ENCODE measurements around the gene PCMTD2.

The PCMTD2 gene

GRCh38 chr20:64255361-64256281 lies at the start of gene PCMTD2:
TSS of gene PCMTD2 (plus strand) at chr20:64255748. CDS start at chr20:64259966, 4,218 bp downstream.
- DNase-seq = peak; percentile 88

DNA sequence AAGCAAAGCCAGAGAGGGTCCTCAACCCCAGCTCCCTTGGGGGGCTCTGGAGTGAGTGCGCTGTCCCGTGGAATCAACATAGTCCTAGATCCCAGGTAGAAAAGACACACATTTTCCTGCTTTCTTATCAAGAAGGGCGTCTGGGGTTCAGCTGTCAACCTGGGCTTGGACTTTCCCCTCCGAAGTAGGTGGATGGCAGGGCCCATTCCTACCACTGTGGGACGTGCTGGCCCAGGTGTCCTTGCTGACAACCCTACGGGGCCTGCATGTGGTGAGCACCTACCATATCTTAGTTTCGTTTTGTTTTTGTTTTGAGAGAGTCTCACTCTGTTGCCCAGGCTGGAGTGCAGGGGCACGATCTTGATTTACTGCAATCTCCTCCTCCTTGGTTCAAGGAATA lies 48.9 kb upstream of the PCMTD2 start:
- no peak for DNase-seq

DNA sequence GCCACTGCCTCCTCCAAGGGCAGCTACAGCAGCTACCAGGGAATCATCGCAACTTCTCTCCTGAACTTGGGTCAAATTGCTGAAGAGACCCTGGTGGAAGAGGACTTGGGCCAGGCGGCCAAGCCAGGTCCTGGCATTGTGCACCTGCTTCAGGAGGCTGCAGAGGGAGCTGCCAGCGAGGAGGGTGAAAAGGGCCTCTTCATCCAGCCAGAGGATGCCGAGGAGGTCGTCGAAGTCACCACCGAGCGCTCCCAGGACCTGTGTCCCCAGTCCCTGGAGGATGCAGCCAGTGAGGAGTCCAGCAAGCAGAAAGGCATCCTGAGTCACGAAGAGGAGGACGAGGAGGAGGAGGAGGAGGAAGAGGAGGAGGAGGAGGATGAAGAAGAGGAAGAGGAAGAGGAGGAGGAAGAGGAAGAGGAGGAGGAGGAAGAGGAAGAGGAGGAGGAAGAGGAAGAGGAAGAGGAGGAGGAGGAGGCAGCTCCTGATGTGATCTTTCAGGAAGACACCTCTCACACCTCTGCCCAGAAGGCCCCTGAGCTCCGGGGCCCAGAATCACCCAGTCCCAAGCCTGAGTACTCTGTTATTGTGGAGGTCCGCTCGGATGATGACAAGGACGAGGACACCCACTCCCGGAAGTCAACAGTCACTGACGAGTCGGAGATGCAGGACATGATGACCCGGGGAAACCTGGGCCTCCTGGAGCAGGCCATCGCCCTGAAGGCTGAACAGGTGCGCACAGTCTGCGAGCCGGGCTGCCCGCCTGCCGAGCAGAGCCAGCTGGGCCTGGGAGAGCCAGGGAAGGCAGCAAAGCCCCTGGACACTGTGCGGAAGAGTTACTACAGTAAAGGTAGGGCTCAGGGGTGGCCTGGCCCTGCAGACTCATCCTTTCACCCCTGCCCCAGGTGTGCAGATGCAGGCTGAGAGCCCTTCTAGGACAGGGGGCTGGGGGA lies 47.6 kb upstream of the PCMTD2 start:
- no peak for DNase-seq

GRCh38 chr20:64209148-64209547 lies 46.4 kb upstream of the PCMTD2 start:
- no peak for DNase-seq

DNA sequence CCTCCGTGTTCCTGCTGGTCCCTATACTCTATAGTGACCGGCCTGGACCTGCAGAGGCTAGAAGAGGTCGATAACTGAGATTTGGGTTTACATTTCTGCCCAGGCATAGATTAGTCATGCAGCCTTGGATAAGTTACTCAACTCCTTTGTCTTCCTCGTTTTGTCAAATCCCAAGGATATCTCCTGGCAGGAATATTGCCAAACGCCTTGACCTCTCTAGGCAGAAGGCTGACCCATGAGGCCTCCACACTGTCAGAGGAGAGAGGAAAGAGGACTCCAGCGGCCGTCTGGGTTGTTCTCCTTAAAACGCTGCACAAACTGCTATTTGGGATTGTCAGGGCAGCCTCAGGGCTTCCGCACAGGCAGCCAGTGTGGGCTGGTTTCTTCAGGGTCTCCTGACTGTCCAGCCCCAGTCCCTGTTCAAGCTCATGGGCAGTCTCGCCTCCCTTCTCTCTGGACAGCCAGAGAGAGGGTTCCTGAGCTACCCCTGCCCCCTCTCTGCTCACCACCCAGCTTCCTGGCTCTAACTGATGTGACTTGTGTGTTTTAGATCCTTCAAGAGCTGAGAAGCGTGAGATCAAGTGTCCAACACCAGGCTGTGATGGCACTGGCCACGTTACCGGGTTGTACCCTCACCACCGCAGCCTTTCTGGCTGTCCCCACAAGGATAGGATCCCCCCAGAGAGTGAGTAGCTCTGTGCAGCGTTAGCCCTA lies 44.7 kb upstream of the PCMTD2 start:
- no peak for DNase-seq

GRCh38 chr20:64211874-64212658 lies 43.5 kb upstream of the PCMTD2 start:
- no peak for DNase-seq

DNA sequence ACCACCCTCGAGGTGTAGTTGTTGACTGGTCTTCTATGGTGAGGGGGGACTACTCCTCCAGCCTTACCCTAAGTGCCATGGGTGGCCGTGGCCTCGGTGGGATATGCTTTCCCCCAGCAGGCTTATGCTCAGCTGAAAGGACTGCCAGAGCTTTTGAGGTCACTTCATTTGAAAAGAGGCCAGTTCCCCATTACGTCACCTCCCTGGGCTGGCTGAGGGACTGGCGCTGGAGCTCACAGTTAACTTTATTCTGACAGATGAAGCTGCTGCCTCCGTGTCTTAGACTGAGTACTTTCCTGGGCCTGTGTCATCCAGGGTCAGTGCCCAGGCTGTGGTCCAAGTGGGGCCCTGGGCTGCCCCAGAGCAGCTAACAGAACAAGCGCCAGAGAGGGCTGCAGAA lies 42.8 kb upstream of the PCMTD2 start:
- DNase-seq = no peak

DNA sequence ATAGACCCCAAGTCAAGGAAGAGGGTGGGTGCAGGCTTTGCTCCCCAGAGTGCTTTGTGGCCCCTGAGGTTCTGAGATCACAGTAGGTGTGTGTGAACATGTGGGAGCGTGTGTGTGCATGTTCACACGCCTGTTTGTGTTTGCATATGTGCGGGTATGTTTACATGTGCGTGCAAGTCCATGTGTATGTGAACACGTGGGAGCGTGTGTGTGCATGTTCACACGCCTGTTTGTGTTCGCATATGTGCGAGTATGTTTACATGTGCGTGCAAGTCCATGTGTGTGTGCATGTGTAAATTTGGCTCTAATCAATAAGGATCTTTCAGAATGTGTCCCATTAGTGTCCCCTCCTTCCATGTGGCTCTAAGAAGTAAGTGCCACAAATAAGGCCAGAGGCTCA lies 41.4 kb upstream of the PCMTD2 start:
- no peak for DNase-seq

- no peak for DNase-seq
Measured at GRCh38 chr20:64214952-64215351, 40.6 kb upstream of the PCMTD2 start.

DNA sequence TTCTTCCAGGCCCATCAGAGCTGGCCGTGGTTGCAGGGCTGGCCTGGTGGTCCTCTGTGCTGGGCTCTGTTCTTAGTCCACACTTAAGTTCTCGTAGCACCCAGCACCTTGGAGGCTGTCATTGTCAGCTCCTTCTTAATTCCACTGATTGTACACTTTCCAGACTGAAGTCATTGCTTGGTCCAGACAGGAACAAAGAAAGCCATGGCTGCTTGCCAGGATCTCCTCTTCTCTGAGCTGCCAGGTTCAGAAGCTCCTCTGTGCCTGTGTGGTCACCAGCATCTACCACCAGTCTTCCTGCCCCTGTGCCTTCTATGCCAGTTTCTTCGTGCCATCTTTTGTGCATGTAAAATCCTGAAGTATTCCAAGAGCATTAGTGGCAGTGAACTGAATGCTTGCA lies 39.5 kb upstream of the PCMTD2 start:
- DNase-seq = no peak

- DNase-seq = no peak
Measured at GRCh38 chr20:64216910-64217309, 38.6 kb upstream of the PCMTD2 start.

- no peak for DNase-seq
Measured at GRCh38 chr20:64217539-64218221, 37.9 kb upstream of the PCMTD2 start.

GRCh38 chr20:64219202-64219601 lies 36.3 kb upstream of the PCMTD2 start:
- DNase-seq = no peak

DNA sequence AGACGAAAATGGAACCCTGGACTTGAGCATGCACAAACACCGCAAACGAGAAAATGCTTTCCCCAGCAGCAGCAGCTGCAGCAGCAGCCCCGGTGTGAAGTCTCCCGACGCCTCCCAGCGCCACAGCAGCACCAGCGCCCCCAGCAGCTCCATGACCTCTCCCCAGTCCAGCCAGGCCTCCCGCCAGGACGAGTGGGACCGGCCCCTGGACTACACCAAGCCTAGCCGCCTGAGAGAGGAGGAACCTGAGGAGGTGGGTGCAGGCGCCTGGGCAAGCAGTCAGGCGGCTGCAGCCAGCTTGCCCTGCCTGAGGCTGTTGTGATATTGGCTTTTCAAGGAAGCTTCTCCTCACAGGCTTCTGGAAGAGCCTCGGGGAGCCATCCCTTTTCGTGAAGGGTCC lies 35.8 kb upstream of the PCMTD2 start:
- no peak for DNase-seq

DNA sequence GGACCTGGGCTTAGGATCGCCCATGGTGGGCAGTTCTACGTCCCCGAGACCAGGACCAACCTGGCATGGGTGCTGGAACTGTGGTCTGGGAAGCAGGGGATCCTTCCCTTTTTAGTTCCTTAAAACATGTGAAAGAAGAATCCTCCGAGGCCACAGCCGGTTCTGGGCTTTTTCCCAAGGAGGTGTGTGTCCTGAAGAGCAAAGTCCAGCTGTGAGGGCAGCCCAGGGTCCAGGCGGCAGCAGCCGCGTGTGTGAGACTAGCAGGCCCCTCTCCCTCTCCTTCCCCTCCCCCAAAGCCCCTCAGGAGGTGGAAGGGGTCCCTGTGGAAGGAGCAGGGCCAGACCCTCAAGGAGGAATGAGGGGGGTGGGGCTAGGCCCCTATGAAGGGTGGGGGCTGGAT lies 35.1 kb upstream of the PCMTD2 start:
- DNase-seq = no peak

DNA sequence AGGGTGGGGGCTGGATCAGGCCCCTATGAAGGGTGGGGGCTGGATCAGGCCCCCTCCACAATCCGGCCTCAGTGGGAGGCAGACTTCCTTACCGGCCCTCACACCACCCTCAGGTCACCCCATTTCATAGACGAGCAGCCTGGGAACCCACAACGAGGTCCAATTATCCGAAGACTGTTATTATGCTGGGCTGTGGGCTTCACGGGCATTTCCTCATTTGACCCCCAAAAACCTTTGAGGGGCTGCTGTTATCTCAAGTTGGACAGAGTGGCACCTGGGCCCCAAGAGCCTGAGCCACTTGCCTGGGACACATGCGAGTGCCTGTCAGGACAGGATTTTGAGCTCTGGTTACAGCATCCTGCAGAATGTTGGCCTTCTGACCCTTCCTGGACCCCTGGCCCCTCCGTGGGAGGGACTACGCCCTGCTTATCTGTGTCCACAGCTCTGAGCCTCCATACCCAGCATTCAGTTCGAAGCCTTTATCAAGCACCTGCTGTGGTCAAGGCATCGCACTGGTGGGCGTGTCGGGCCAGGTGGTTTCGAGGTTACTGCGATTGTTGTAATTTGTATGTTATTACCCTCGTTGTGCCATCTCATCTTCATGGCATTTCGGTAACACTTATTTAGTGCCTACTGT lies 34.5 kb upstream of the PCMTD2 start:
- DNase-seq = no peak

DNA sequence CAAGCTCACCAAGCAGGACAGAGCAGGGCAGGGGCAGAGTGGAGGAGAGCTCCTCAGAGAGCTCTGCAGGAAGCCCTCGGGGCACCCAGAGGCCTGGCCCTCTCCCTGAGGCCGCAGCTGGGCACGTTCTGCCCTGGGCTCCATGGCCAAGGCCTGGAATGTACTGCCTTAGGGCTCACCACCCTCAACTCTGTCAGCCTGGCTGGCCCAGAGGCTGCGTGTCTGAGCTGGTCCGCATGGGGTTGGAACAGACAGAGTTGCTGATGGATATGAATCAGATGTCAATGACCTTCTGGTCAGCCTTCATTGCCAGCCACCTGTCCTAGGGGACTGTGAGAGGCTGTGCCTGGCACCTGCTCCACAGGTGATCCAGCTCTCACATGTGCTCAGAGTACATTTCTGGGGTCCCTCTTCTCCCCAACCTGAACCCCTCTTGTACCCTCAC lies 33.2 kb upstream of the PCMTD2 start:
- DNase-seq = no peak

- DNase-seq = no peak
Measured at GRCh38 chr20:64222851-64223525, 32.6 kb upstream of the PCMTD2 start.

DNA sequence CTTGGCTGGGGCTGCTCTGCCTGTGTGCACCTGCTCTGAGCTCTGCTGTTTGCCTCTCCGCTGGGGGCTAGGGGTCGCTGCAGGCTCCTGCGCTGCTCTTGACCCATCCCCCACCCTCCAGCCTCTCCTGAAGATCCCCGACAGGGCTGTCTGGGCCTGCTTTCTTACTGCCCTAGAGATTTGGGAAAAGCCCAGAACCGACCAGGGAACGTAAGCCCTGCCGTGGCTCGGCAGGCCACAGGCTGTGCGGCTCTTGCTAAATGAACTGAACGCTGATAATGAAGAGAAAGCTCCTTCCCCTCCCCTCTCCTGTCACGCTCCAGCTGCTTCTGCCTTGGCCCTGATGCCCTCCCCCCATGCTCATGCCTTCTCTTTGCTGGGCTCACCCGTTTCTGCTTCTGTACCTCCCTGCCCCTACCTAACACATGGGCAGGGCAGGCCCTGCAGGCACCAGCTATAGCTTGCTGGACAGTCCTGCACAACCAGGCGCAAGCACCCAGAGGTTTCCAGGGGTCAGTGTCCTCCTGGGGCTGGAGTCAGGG lies 32.0 kb upstream of the PCMTD2 start:
- DNase-seq = no peak
